GM20000 (cell line): ENCODE results near the gene JARID2.

Experiments used
- DNase-seq: peaks from one replicate; pipeline ENCODE4 v3.0.0; 2012; ENCODE audit warnings: low spot score
- CTCF ChIP-seq: IDR thresholded peaks from 2 replicates; pipeline ENCODE4 v1.5.1; 2012; ENCODE audit warnings: mild to moderate bottlenecking, control low read depth; ENCODE audit errors: extremely low read depth, missing control alignments

The JARID2 gene

GRCh38 chr6:15260099-15260821, 14.4 kb downstream of the JARID2 start:
- DNase-seq: no peak
- TF ChIP-seq CTCF: no peak

- no peak for TF ChIP-seq CTCF
- DNase-seq: no peak
These were observed 18.0 kb downstream of the JARID2 start for GRCh38 chr6:15263780-15264374.

- no peak for TF ChIP-seq CTCF
- no peak for DNase-seq
These were observed 18.5 kb downstream of the JARID2 start for GRCh38 chr6:15264412-15264811.

- no peak for TF ChIP-seq CTCF
- no peak for DNase-seq
These were observed 19.3 kb downstream of the JARID2 start for GRCh38 chr6:15264902-15265761.

GRCh38 chr6:15265787-15266186, 19.9 kb downstream of the JARID2 start:
- DNase-seq: no peak
- TF ChIP-seq CTCF: no peak

GRCh38 chr6:15266423-15266996, 20.6 kb downstream of the JARID2 start:
- no peak for DNase-seq
- no peak for TF ChIP-seq CTCF

GRCh38 chr6:15267221-15267620, 21.4 kb downstream of the JARID2 start:
- DNase-seq: no peak
- no peak for TF ChIP-seq CTCF
